HEK293 (cell line): Measurements from ENCODE around the gene CPNE4.

Experiments
- CTCF ChIA-PET: fragments of 350-600 bp; formaldehyde crosslinking; extraction: SDS; loops from one replicate; lab custom pipeline; 2021; ENCODE audit warnings: antibody characterized with exemption; lab: Yijun Ruan, JAX
- POLR2A ChIA-PET: fragments of 300-600 bp; formaldehyde crosslinking; extraction: SDS; loops from one replicate; lab custom pipeline; 2020; ENCODE audit warnings: antibody characterized with exemption, inconsistent platforms; lab: Yijun Ruan, JAX
- H3K27ac ChIP-seq: fragments of 200-500 bp; sonication (Bioruptor generic); 2 replicates; pipeline ENCODE4 v1.5.1; 2014; ENCODE audit warnings: low read depth, low read length, control low read depth, inconsistent platforms; ENCODE audit errors: extremely low read depth
- H3K36me3 ChIP-seq, 2 experiments: fragments of 200-500 bp in 1 of 2; sonication (Bioruptor generic) in 1 of 2; 1 replicate in 1 of 2; 2 replicates in 1 of 2; pipeline ENCODE4 v1.5.1; 2014 to 2017; ENCODE audit warnings: inconsistent platforms in 2 of 2, low read length in 2 of 2; ENCODE audit not compliant: control insufficient read depth in 2 of 2, insufficient read depth in 1 of 2
- H3K4me1 ChIP-seq: fragments of 200-500 bp; sonication (Bioruptor generic); 2 replicates; pipeline ENCODE4 v1.5.1; 2014; ENCODE audit warnings: mild to moderate bottlenecking, low read length, inconsistent platforms; ENCODE audit not compliant: control insufficient read depth, insufficient read depth
- H3K4me3 ChIP-seq: 2 replicates; pipeline ENCODE4 v1.5.1; 2011; ENCODE audit warnings: low read depth, mild to moderate bottlenecking, control low read depth, low read length, moderate library complexity
- H3K9me3 ChIP-seq: fragments of 200-500 bp; sonication (Bioruptor generic); 2 replicates; pipeline ENCODE4 v1.5.1; 2014; ENCODE audit warnings: low read depth, low read length, inconsistent platforms; ENCODE audit not compliant: control insufficient read depth, insufficient read depth
- HOXC10 ChIP-seq: sonication (generic); formaldehyde crosslinking; IDR thresholded peaks from 2 replicates; pipeline ENCODE4 v1.8.1; 2023; ENCODE audit warnings: mild to moderate bottlenecking, missing genetic modification reagents
- IKZF3 ChIP-seq: fragments of 450-650 bp; IDR thresholded peaks from 2 replicates; pipeline ENCODE4 v1.5.0; 2018; ENCODE audit warnings: missing biosample characterization, mild to moderate bottlenecking, missing genetic modification characterization, moderate library complexity
- ZBTB20 ChIP-seq: fragments of 450-650 bp; formaldehyde crosslinking; IDR thresholded peaks from 2 replicates; pipeline ENCODE4 v1.5.1; 2016; ENCODE audit warnings: missing biosample characterization, missing genetic modification characterization
- ZBTB48 ChIP-seq: fragments of 450-650 bp; formaldehyde crosslinking; IDR thresholded peaks from 2 replicates; pipeline ENCODE4 v1.5.1; 2016; ENCODE audit warnings: missing biosample characterization, missing genetic modification characterization
- ZBTB8A ChIP-seq: fragments of 450-650 bp; formaldehyde crosslinking; IDR thresholded peaks from 2 replicates; pipeline ENCODE4 v1.5.1; 2016; ENCODE audit warnings: missing biosample characterization, missing genetic modification characterization
- ZIC2 ChIP-seq: fragments of 450-650 bp; formaldehyde crosslinking; IDR thresholded peaks from 2 replicates; pipeline ENCODE4 v1.5.1; 2016; ENCODE audit warnings: missing biosample characterization, missing genetic modification characterization
- ZNF10 ChIP-seq: fragments of 450-650 bp; formaldehyde crosslinking; IDR thresholded peaks from 2 replicates; pipeline ENCODE4 v1.5.1; 2017; ENCODE audit warnings: missing biosample characterization, missing genetic modification characterization
- ZNF202 ChIP-seq: fragments of 450-650 bp; formaldehyde crosslinking; IDR thresholded peaks from 2 replicates; pipeline ENCODE4 v1.5.1; 2016; ENCODE audit warnings: missing biosample characterization, missing genetic modification characterization, borderline replicate concordance
- ZNF341 ChIP-seq: fragments of 450-650 bp; formaldehyde crosslinking; IDR thresholded peaks from 2 replicates; pipeline ENCODE4; 2016; ENCODE audit warnings: low read depth, missing biosample characterization, missing genetic modification characterization
- ZNF350 ChIP-seq: fragments of 450-650 bp; formaldehyde crosslinking; IDR thresholded peaks from 2 replicates; pipeline ENCODE4 v1.5.0; 2017; ENCODE audit warnings: missing biosample characterization, mild to moderate bottlenecking, missing genetic modification characterization
- ZNF354C ChIP-seq: fragments of 450-650 bp; formaldehyde crosslinking; IDR thresholded peaks from 2 replicates; pipeline ENCODE4 v1.5.1; 2016; ENCODE audit warnings: missing biosample characterization, missing genetic modification characterization, low read depth, borderline replicate concordance
- ZNF416 ChIP-seq: fragments of 450-650 bp; formaldehyde crosslinking; IDR thresholded peaks from 2 replicates; pipeline ENCODE4 v1.5.1; 2016; ENCODE audit warnings: missing biosample characterization, missing genetic modification characterization
- ZNF510 ChIP-seq: fragments of 450-650 bp; formaldehyde crosslinking; IDR thresholded peaks from 2 replicates; pipeline ENCODE4 v1.5.1; 2018; ENCODE audit warnings: mild to moderate bottlenecking, missing genetic modification characterization, missing biosample characterization; ENCODE audit not compliant: insufficient replicate concordance
- ZNF529 ChIP-seq: fragments of 450-650 bp; formaldehyde crosslinking; IDR thresholded peaks from 2 replicates; pipeline ENCODE4 v1.5.1; 2017; ENCODE audit warnings: missing genetic modification characterization, missing biosample characterization; ENCODE audit not compliant: insufficient replicate concordance
- ZNF555 ChIP-seq: fragments of 450-650 bp; formaldehyde crosslinking; conservative IDR thresholded peaks from 2 replicates; pipeline ENCODE4 v1.5.1; 2017; ENCODE audit warnings: missing biosample characterization, mild to moderate bottlenecking, missing genetic modification characterization, inconsistent platforms
- ZNF585B ChIP-seq: fragments of 450-650 bp; formaldehyde crosslinking; IDR thresholded peaks from 2 replicates; pipeline ENCODE4 v1.5.1; 2016; ENCODE audit warnings: missing biosample characterization, missing genetic modification characterization
- ZNF596 ChIP-seq: fragments of 450-650 bp; IDR thresholded peaks from 2 replicates; pipeline ENCODE4 v1.5.0; 2018; ENCODE audit warnings: missing biosample characterization, mild to moderate bottlenecking, missing genetic modification characterization, moderate library complexity
- ZNF626 ChIP-seq: fragments of 450-650 bp; sonication (Bioruptor Pico); formaldehyde crosslinking; IDR thresholded peaks from 2 replicates; pipeline ENCODE4 v1.5.1; 2018; ENCODE audit warnings: missing biosample characterization, missing genetic modification characterization, inconsistent platforms
- ZNF843 ChIP-seq: fragments of 450-650 bp; formaldehyde crosslinking; IDR thresholded peaks from 2 replicates; pipeline ENCODE4 v1.5.1; 2016; ENCODE audit warnings: missing biosample characterization, missing genetic modification characterization
- TF ChIP-seq, protein P1 (sequence below): fragments of 450-650 bp; formaldehyde crosslinking; IDR thresholded peaks from 2 replicates; pipeline ENCODE4 v1.5.1; 2017; ENCODE audit warnings: missing biosample characterization, mild to moderate bottlenecking, missing genetic modification characterization, moderate library complexity
- TF ChIP-seq, protein P2 (sequence below): fragments of 450-650 bp; formaldehyde crosslinking; IDR thresholded peaks from 2 replicates; pipeline ENCODE4 v1.5.1; 2016; ENCODE audit warnings: missing biosample characterization, missing genetic modification characterization, borderline replicate concordance
- TF ChIP-seq, protein P3 (sequence below): fragments of 450-650 bp; formaldehyde crosslinking; IDR thresholded peaks from 2 replicates; pipeline ENCODE4 v1.5.1; 2017; ENCODE audit warnings: missing biosample characterization, missing genetic modification characterization
- TF ChIP-seq, protein P4 (sequence below): fragments of 450-650 bp; formaldehyde crosslinking; IDR thresholded peaks from 2 replicates; pipeline ENCODE4 v1.5.1; 2016; ENCODE audit warnings: missing biosample characterization, missing genetic modification characterization
- TF ChIP-seq, protein P5 (sequence below): fragments of 450-650 bp; formaldehyde crosslinking; IDR thresholded peaks from 2 replicates; pipeline ENCODE4 v1.5.1; 2017; ENCODE audit warnings: missing biosample characterization, missing genetic modification characterization
- TF ChIP-seq, protein P6 (sequence below): fragments of 450-650 bp; formaldehyde crosslinking; IDR thresholded peaks from 2 replicates; pipeline ENCODE4 v1.5.1; 2016; ENCODE audit warnings: missing biosample characterization, missing genetic modification characterization

CPNE4 gene

DNA sequence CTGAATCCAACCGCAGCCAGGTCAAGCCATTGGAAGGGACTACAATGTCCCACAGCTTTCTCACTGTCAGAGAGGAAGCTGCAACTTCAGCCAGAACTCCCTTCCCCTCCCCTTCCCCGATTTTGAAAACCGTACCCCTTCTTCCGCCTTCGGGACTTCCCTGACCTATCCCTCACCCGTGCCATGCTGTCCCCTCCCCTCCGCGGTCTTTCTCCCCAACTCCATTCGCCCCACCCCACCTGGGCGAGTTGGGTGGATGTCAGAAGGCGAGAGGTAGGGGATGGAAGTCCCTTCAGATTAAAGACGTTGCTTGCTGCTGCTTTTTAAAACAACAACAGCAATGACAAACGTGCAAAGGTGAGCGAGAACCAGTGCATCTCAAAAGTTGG lies 723 bp downstream of the CPNE4 start:
- TF ChIP-seq ZBTB20 (tag by site-specific recombination), result no peak
- TF ChIP-seq, protein P1, sequence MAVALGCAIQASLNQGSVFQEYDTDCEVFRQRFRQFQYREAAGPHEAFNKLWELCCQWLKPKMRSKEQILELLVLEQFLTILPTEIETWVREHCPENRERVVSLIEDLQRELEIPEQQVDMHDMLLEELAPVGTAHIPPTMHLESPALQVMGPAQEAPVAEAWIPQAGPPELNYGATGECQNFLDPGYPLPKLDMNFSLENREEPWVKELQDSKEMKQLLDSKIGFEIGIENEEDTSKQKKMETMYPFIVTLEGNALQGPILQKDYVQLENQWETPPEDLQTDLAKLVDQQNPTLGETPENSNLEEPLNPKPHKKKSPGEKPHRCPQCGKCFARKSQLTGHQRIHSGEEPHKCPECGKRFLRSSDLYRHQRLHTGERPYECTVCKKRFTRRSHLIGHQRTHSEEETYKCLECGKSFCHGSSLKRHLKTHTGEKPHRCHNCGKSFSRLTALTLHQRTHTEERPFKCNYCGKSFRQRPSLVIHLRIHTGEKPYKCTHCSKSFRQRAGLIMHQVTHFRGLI, result no peak
- TF ChIP-seq ZNF626 (tag by site-specific recombination), result no peak
- TF ChIP-seq ZNF529, result no peak
- TF ChIP-seq ZNF585B, result no peak
- no peak for TF ChIP-seq ZNF341
- TF ChIP-seq ZBTB8A, result no peak
- TF ChIP-seq ZNF350 (tag by site-specific recombination), result no peak
- TF ChIP-seq ZNF555 (tag by site-specific recombination), result no peak
- no peak for TF ChIP-seq ZNF416 (tag by site-specific recombination)
- no peak for TF ChIP-seq ZIC2
- TF ChIP-seq, protein P2, sequence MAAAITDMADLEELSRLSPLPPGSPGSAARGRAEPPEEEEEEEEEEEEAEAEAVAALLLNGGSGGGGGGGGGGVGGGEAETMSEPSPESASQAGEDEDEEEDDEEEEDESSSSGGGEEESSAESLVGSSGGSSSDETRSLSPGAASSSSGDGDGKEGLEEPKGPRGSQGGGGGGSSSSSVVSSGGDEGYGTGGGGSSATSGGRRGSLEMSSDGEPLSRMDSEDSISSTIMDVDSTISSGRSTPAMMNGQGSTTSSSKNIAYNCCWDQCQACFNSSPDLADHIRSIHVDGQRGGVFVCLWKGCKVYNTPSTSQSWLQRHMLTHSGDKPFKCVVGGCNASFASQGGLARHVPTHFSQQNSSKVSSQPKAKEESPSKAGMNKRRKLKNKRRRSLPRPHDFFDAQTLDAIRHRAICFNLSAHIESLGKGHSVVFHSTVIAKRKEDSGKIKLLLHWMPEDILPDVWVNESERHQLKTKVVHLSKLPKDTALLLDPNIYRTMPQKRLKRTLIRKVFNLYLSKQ (tag by site-specific recombination), result no peak
- TF ChIP-seq, protein P3, sequence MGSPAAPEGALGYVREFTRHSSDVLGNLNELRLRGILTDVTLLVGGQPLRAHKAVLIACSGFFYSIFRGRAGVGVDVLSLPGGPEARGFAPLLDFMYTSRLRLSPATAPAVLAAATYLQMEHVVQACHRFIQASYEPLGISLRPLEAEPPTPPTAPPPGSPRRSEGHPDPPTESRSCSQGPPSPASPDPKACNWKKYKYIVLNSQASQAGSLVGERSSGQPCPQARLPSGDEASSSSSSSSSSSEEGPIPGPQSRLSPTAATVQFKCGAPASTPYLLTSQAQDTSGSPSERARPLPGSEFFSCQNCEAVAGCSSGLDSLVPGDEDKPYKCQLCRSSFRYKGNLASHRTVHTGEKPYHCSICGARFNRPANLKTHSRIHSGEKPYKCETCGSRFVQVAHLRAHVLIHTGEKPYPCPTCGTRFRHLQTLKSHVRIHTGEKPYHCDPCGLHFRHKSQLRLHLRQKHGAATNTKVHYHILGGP, result no peak
- TF ChIP-seq, protein P4, sequence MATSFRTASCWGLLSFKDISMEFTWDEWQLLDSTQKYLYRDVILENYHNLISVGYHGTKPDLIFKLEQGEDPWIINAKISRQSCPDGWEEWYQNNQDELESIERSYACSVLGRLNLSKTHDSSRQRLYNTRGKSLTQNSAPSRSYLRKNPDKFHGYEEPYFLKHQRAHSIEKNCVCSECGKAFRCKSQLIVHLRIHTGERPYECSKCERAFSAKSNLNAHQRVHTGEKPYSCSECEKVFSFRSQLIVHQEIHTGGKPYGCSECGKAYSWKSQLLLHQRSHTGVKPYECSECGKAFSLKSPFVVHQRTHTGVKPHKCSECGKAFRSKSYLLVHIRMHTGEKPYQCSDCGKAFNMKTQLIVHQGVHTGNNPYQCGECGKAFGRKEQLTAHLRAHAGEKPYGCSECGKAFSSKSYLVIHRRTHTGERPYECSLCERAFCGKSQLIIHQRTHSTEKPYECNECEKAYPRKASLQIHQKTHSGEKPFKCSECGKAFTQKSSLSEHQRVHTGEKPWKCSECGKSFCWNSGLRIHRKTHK (tag by site-specific recombination), result no peak
- no peak for TF ChIP-seq ZNF202
- Histone ChIP-seq H3K4me3 (peak overlapping the region; percentile 45), H3K36me3 (no peaks in the 10 kb centered on the region), H3K9me3 (no peaks in the 10 kb centered on the region), H3K4me1 (no peaks in the 10 kb centered on the region; the same call in 1 of the 2 replicates), H3K27ac (no peak overlapping the region)
- ChIA-PET CTCF (interaction anchor here (0.6 to 1.6 kb wide), 17 partner anchors 23 to 1292 kb away, joined by 3 to 16 read pairs (median 3); partner anchors contain the start of gene ATP2C1), POLR2A (no interaction called here)

DNA sequence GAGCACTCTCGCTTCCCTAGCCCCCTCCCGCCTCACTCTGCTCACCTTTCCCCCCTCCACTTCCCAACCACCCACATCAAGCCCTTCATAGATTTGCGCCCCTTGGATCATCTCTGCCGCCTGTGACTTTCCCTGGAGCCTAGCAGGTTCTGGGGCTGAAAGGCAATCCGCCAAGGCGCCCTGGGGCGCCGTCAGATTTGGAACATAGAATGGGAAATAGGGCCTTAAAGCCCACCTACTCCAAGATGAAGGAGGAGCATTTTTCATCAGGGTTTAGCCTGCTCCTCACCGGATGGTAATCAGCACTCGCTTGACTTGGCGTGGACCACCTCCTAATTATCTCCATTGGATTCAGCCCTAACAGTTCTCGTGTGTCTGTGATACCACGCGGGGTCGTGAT lies 1.3 kb downstream of the CPNE4 start:
- no peak overlapping the region for H3K4me3 ChIP-seq
- no peak for TF ChIP-seq ZNF354C
- TF ChIP-seq, protein P5, sequence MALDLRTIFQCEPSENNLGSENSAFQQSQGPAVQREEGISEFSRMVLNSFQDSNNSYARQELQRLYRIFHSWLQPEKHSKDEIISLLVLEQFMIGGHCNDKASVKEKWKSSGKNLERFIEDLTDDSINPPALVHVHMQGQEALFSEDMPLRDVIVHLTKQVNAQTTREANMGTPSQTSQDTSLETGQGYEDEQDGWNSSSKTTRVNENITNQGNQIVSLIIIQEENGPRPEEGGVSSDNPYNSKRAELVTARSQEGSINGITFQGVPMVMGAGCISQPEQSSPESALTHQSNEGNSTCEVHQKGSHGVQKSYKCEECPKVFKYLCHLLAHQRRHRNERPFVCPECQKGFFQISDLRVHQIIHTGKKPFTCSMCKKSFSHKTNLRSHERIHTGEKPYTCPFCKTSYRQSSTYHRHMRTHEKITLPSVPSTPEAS (tag by site-specific recombination), result no peak
- no peak for TF ChIP-seq HOXC10
- no peak for TF ChIP-seq ZNF555 (tag by site-specific recombination)
- no peak for TF ChIP-seq IKZF3 (tag by site-specific recombination)
- TF ChIP-seq ZNF843 (tag by site-specific recombination), result no peak
- no peak for TF ChIP-seq ZNF510
- no peak for TF ChIP-seq ZBTB48 (tag by site-specific recombination)
- no peak for TF ChIP-seq ZNF596 (tag by site-specific recombination)
- no peak for TF ChIP-seq ZNF10 (tag by site-specific recombination)
- TF ChIP-seq, protein P6, sequence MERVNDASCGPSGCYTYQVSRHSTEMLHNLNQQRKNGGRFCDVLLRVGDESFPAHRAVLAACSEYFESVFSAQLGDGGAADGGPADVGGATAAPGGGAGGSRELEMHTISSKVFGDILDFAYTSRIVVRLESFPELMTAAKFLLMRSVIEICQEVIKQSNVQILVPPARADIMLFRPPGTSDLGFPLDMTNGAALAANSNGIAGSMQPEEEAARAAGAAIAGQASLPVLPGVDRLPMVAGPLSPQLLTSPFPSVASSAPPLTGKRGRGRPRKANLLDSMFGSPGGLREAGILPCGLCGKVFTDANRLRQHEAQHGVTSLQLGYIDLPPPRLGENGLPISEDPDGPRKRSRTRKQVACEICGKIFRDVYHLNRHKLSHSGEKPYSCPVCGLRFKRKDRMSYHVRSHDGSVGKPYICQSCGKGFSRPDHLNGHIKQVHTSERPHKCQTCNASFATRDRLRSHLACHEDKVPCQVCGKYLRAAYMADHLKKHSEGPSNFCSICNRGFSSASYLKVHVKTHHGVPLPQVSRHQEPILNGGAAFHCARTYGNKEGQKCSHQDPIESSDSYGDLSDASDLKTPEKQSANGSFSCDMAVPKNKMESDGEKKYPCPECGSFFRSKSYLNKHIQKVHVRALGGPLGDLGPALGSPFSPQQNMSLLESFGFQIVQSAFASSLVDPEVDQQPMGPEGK, result no peak
- TF ChIP-seq ZNF202, result no peak
- H3K4me1 ChIP-seq, result no peaks in the 10 kb centered on the region; the same call in 1 of the 2 replicates
- H3K9me3 ChIP-seq, result no peaks in the 10 kb centered on the region
- ChIA-PET POLR2A (no interaction called here), CTCF (interaction anchor here (0.7 kb wide), 1 partner anchor 19 kb away, joined by 3 read pairs; no protein-coding TSS in a partner anchor)
- H3K36me3 ChIP-seq, result no peaks in the 10 kb centered on the region
- H3K27ac ChIP-seq, result no peak overlapping the region
